ENCODE measurements around the gene SYNJ2.

DNA sequence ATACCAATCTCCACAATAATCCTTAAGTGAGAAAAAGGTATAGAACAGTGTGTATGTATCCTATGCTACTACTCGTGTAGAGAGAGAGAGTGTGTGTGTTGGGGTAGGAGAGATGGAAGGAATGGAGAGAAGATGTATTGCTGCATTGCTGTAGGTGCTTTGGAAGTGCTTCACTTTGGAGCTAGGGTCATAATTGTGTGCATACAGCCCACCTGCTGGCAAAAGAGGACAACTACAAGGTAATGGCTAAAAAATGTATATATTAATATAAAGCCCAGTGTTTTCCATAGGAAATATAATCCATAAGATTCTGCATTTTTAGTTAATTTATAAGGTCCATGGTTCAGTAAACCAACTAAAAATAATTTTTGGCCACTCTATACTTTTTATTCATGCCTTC lies 150.3 kb downstream of the SYNJ2 start:
- TF ChIP-seq CTCF (IDR thresholded peaks at IDR 0.05; ENCODE audit: poor library complexity, severe bottlenecking) (peak; percentile 65), TAF1 (IDR thresholded peaks at IDR 0.05; ENCODE audit: low read depth) (no peak), POLR2AphosphoS5 (IDR thresholded peaks at IDR 0.05) (no peak), REST (IDR thresholded peaks at IDR 0.05; ENCODE audit: borderline replicate concordance) (no peak), EZH2 (IDR thresholded peaks at IDR 0.05; ENCODE audit: borderline replicate concordance, insufficient read depth, low read length, poor library complexity, severe bottlenecking) (no peak), MXI1 (conservative IDR thresholded peaks at IDR 0.05; ENCODE audit: poor library complexity, severe bottlenecking) (no peak), RAD21 (conservative IDR thresholded peaks at IDR 0.05) (peak; percentile 64), SMC3 (conservative IDR thresholded peaks at IDR 0.05; ENCODE audit: poor library complexity) (peak; percentile 50), EP300 (conservative IDR thresholded peaks at IDR 0.05; ENCODE audit: poor library complexity, severe bottlenecking) (no peak)

Data from neural cell (in vitro differentiated cells).